Measurements from ENCODE around the gene HECW1. TPM values are rescaled to one million over a fixed set of nuclear protein-coding genes. Genes with fewer than 3 reads are reported as not detected.
A peak's percentile ranks its signal among the peaks of the same experiment; 100 is the strongest.

Gene HECW1
- total and polyA plus RNA-seq, 4 donors, result 0.77 to 1.9 (median 1.0) TPM; not detected in 1

- intact Hi-C loops (cut with DNase I), result no loop called here
- no peaks in the 10 kb centered on the region for H3K27me3 ChIP-seq (ENCODE audit: control insufficient read depth in 1 of 2, insufficient read depth in 2 of 2, low read length in 1 of 2)
- peaks cover 1% of the 10 kb centered on the region for H3K9me3 ChIP-seq (ENCODE audit: control insufficient read depth, low read length)
- ATAC-seq (ENCODE audit: low FRiP score), result no peak
- H3K4me3 ChIP-seq (ENCODE audit: low read length in 2 of 2), result no peak overlapping the region
- H3K4me1 ChIP-seq (ENCODE audit: control insufficient read depth in 1 of 2, insufficient read depth in 2 of 2, low read length in 2 of 2), result no peaks in the 10 kb centered on the region
- no peaks in the 10 kb centered on the region for H3K36me3 ChIP-seq (ENCODE audit: control insufficient read depth in 1 of 2, insufficient read depth in 2 of 2, low read length in 1 of 2)
- WGBS, 2 donors, result 85 to 91% methylated on average over 3 of the region's 3 CpGs
- no peak for DNase-seq
- no peak overlapping the region for H3K27ac ChIP-seq (ENCODE audit: low read depth in 1 of 2, low read length in 2 of 2)
These were observed 428.0 kb downstream of the HECW1 start for GRCh38 chr7:43540471-43540870.

GRCh38 chr7:43542716-43543115 lies 430.3 kb downstream of the HECW1 start:
- 90% methylated on average over 5 of the region's 5 CpGs for WGBS, 2 donors

GRCh38 chr7:43546231-43546630 lies 433.8 kb downstream of the HECW1 start:
- DNase-seq (no peak), ATAC-seq (ENCODE audit: low FRiP score) (no peak)
- Histone ChIP-seq H3K27ac (ENCODE audit: low read depth in 1 of 2, low read length in 2 of 2) (no peak overlapping the region), H3K9me3 (ENCODE audit: control insufficient read depth, low read length) (peaks cover 7% of the 10 kb centered on the region), H3K27me3 (ENCODE audit: control insufficient read depth in 1 of 2, insufficient read depth in 2 of 2, low read length in 1 of 2) (peaks cover 0 to 4% of the 10 kb centered on the region in 2 donors), H3K36me3 (ENCODE audit: control insufficient read depth in 1 of 2, insufficient read depth in 2 of 2, low read length in 1 of 2) (no peaks in the 10 kb centered on the region), H3K4me3 (ENCODE audit: low read length in 2 of 2) (no peak overlapping the region), H3K4me1 (ENCODE audit: control insufficient read depth in 1 of 2, insufficient read depth in 2 of 2, low read length in 2 of 2) (no peaks in the 10 kb centered on the region)
- intact Hi-C loops (cut with DNase I), result no loop called here

More at GRCh38 chr7:43542716-43543115, 430.3 kb downstream of the HECW1 start:
- Histone ChIP-seq H3K36me3 (ENCODE audit: control insufficient read depth in 1 of 2, insufficient read depth in 2 of 2, low read length in 1 of 2) (no peaks in the 10 kb centered on the region), H3K27me3 (ENCODE audit: control insufficient read depth in 1 of 2, insufficient read depth in 2 of 2, low read length in 1 of 2) (peaks cover 0 to 4% of the 10 kb centered on the region in 2 donors), H3K4me1 (ENCODE audit: control insufficient read depth in 1 of 2, insufficient read depth in 2 of 2, low read length in 2 of 2) (no peaks in the 10 kb centered on the region), H3K27ac (ENCODE audit: low read depth in 1 of 2, low read length in 2 of 2) (no peak overlapping the region), H3K9me3 (ENCODE audit: control insufficient read depth, low read length) (peaks cover 8% of the 10 kb centered on the region), H3K4me3 (ENCODE audit: low read length in 2 of 2) (no peak overlapping the region)
- ATAC-seq (ENCODE audit: low FRiP score), result no peak
- intact Hi-C loops (cut with DNase I), result no loop called here
- no peak for DNase-seq

- ATAC-seq (ENCODE audit: low FRiP score), result no peak
These were observed 438.0 kb downstream of the HECW1 start for GRCh38 chr7:43550427-43550826.

GRCh38 chr7:43552122-43552521 lies 439.7 kb downstream of the HECW1 start:
- Histone ChIP-seq H3K4me3 (ENCODE audit: low read length in 2 of 2) (no peak overlapping the region), H3K27me3 (ENCODE audit: control insufficient read depth in 1 of 2, insufficient read depth in 2 of 2, low read length in 1 of 2) (no peaks in the 10 kb centered on the region), H3K27ac (ENCODE audit: low read depth in 1 of 2, low read length in 2 of 2) (no peak overlapping the region), H3K9me3 (ENCODE audit: control insufficient read depth, low read length) (peaks cover under 1% of the 10 kb centered on the region), H3K4me1 (ENCODE audit: control insufficient read depth in 1 of 2, insufficient read depth in 2 of 2, low read length in 2 of 2) (no peaks in the 10 kb centered on the region), H3K36me3 (ENCODE audit: control insufficient read depth in 1 of 2, insufficient read depth in 2 of 2, low read length in 1 of 2) (no peaks in the 10 kb centered on the region)
- WGBS, 2 donors, result 88 to 92% methylated on average over 8 of the region's 8 CpGs
- ATAC-seq (ENCODE audit: low FRiP score) (no peak), DNase-seq (no peak)
- intact Hi-C loops (cut with DNase I), result no loop called here

More at GRCh38 chr7:43550427-43550826, 438.0 kb downstream of the HECW1 start:
- Histone ChIP-seq H3K9me3 (ENCODE audit: control insufficient read depth, low read length) (peaks cover 7% of the 10 kb centered on the region), H3K4me3 (ENCODE audit: low read length in 2 of 2) (no peak overlapping the region), H3K36me3 (ENCODE audit: control insufficient read depth in 1 of 2, insufficient read depth in 2 of 2, low read length in 1 of 2) (no peaks in the 10 kb centered on the region), H3K4me1 (ENCODE audit: control insufficient read depth in 1 of 2, insufficient read depth in 2 of 2, low read length in 2 of 2) (no peaks in the 10 kb centered on the region), H3K27me3 (ENCODE audit: control insufficient read depth in 1 of 2, insufficient read depth in 2 of 2, low read length in 1 of 2) (peaks cover 0 to 4% of the 10 kb centered on the region in 2 donors), H3K27ac (ENCODE audit: low read depth in 1 of 2, low read length in 2 of 2) (no peak overlapping the region)
- intact Hi-C loops (cut with DNase I), result no loop called here
- DNase-seq, result no peak
- 93 to 96% methylated on average over 16 of the region's 16 CpGs for WGBS, 2 donors

- H3K4me3 ChIP-seq (ENCODE audit: low read length in 2 of 2), result no peak overlapping the region
- 12 to 17% methylated on average over 3 of the region's 3 CpGs for WGBS, 2 donors
These were observed 441.6 kb downstream of the HECW1 start for GRCh38 chr7:43553999-43554398.

GRCh38 chr7:43554423-43554822 lies 442.0 kb downstream of the HECW1 start:
- Histone ChIP-seq H3K36me3 (ENCODE audit: control insufficient read depth in 1 of 2, insufficient read depth in 2 of 2, low read length in 1 of 2) (no peaks in the 10 kb centered on the region), H3K4me3 (ENCODE audit: low read length in 2 of 2) (no peak overlapping the region), H3K9me3 (ENCODE audit: control insufficient read depth, low read length) (no peaks in the 10 kb centered on the region), H3K27me3 (ENCODE audit: control insufficient read depth in 1 of 2, insufficient read depth in 2 of 2, low read length in 1 of 2) (no peaks in the 10 kb centered on the region), H3K4me1 (ENCODE audit: control insufficient read depth in 1 of 2, insufficient read depth in 2 of 2, low read length in 2 of 2) (no peaks in the 10 kb centered on the region), H3K27ac (ENCODE audit: low read depth in 1 of 2, low read length in 2 of 2) (no peak overlapping the region)
- ATAC-seq (ENCODE audit: low FRiP score) (no peak), DNase-seq (no peak)
- WGBS, 2 donors, result 91 to 95% methylated on average over 15 of the region's 15 CpGs
- intact Hi-C loops (cut with DNase I), result no loop called here

More at GRCh38 chr7:43553999-43554398, 441.6 kb downstream of the HECW1 start:
- peak in 1 of 2 donors; percentile 47 for DNase-seq
- Histone ChIP-seq H3K4me1 (ENCODE audit: control insufficient read depth in 1 of 2, insufficient read depth in 2 of 2, low read length in 2 of 2) (no peaks in the 10 kb centered on the region), H3K36me3 (ENCODE audit: control insufficient read depth in 1 of 2, insufficient read depth in 2 of 2, low read length in 1 of 2) (no peaks in the 10 kb centered on the region), H3K27ac (ENCODE audit: low read depth in 1 of 2, low read length in 2 of 2) (no peak overlapping the region), H3K9me3 (ENCODE audit: control insufficient read depth, low read length) (no peaks in the 10 kb centered on the region), H3K27me3 (ENCODE audit: control insufficient read depth in 1 of 2, insufficient read depth in 2 of 2, low read length in 1 of 2) (no peaks in the 10 kb centered on the region)
- intact Hi-C loops (cut with DNase I), result no loop called here
- no peak for ATAC-seq (ENCODE audit: low FRiP score)

- Histone ChIP-seq H3K9me3 (ENCODE audit: control insufficient read depth, low read length) (no peaks in the 10 kb centered on the region), H3K36me3 (ENCODE audit: control insufficient read depth in 1 of 2, insufficient read depth in 2 of 2, low read length in 1 of 2) (no peaks in the 10 kb centered on the region), H3K4me1 (ENCODE audit: control insufficient read depth in 1 of 2, insufficient read depth in 2 of 2, low read length in 2 of 2) (no peaks in the 10 kb centered on the region), H3K4me3 (ENCODE audit: low read length in 2 of 2) (no peak overlapping the region), H3K27me3 (ENCODE audit: control insufficient read depth in 1 of 2, insufficient read depth in 2 of 2, low read length in 1 of 2) (peaks cover 0 to 2% of the 10 kb centered on the region in 2 donors), H3K27ac (ENCODE audit: low read depth in 1 of 2, low read length in 2 of 2) (no peak overlapping the region)
- WGBS, 2 donors, result 86 to 87% methylated on average over 7 of the region's 7 CpGs
- ATAC-seq (ENCODE audit: low FRiP score) (no peak), DNase-seq (no peak)
- intact Hi-C loops (cut with DNase I), result no loop called here
These were observed 445.5 kb downstream of the HECW1 start for GRCh38 chr7:43557831-43558495.

GRCh38 chr7:43559171-43559945 lies 446.9 kb downstream of the HECW1 start:
- no peak for DNase-seq
- WGBS, 2 donors, result 92 to 93% methylated on average over 14 of the region's 14 CpGs
- intact Hi-C loops (cut with DNase I), result no loop called here
- no peak overlapping the region for H3K27ac ChIP-seq (ENCODE audit: low read depth in 1 of 2, low read length in 2 of 2)
- H3K4me3 ChIP-seq (ENCODE audit: low read length in 2 of 2), result no peak overlapping the region
- ATAC-seq (ENCODE audit: low FRiP score), result no peak
- H3K27me3 ChIP-seq (ENCODE audit: control insufficient read depth in 1 of 2, insufficient read depth in 2 of 2, low read length in 1 of 2), result peaks cover 0 to 2% of the 10 kb centered on the region in 2 donors
- no peaks in the 10 kb centered on the region for H3K4me1 ChIP-seq (ENCODE audit: control insufficient read depth in 1 of 2, insufficient read depth in 2 of 2, low read length in 2 of 2)
- no peaks in the 10 kb centered on the region for H3K9me3 ChIP-seq (ENCODE audit: control insufficient read depth, low read length)
- no peaks in the 10 kb centered on the region for H3K36me3 ChIP-seq (ENCODE audit: control insufficient read depth in 1 of 2, insufficient read depth in 2 of 2, low read length in 1 of 2)

Measured in aorta (tissue), 5 donors.